MM.1S (cell line): ENCODE data around the gene OVOL1.

Experiments used
- DNase-seq: peaks from one replicate; pipeline ENCODE4 v3.0.0-alpha.2; 2015
- H2AFZ ChIP-seq: fragments of 300-600 bp; sonication (generic); 2 replicates; pipeline ENCODE4 v1.6.0; 2016; ENCODE audit warnings: antibody characterized with exemption, low read length
- H3F3A ChIP-seq: fragments of 300-600 bp; sonication (generic); 2 replicates; pipeline ENCODE4 v1.6.1; 2016; ENCODE audit warnings: mild to moderate bottlenecking, antibody characterized with exemption, low read length, moderate library complexity, mixed read lengths; ENCODE audit not compliant: insufficient read depth
- H3K27ac ChIP-seq: fragments of 300-600 bp; sonication (generic); 2 replicates; pipeline ENCODE4 v1.5.1; 2016; ENCODE audit warnings: mild to moderate bottlenecking, low read length
- H3K27me3 ChIP-seq: fragments of 300-600 bp; sonication (generic); replicated peaks from 2 replicates; pipeline ENCODE4 v1.6.0; 2016; ENCODE audit warnings: low read length; ENCODE audit not compliant: insufficient read depth
- H3K36me3 ChIP-seq: fragments of 300-600 bp; sonication (generic); replicated peaks from 2 replicates; pipeline ENCODE4 v1.6.1; 2016; ENCODE audit warnings: mild to moderate bottlenecking, low read length, mixed read lengths; ENCODE audit not compliant: insufficient read depth
- H3K4me1 ChIP-seq: fragments of 300-600 bp; sonication (generic); 2 replicates; pipeline ENCODE4 v1.6.1; 2016; ENCODE audit warnings: low read length, mixed read lengths
- H3K4me2 ChIP-seq: fragments of 300-600 bp; sonication (generic); 2 replicates; pipeline ENCODE4 v1.6.0; 2016; ENCODE audit warnings: low read depth, low read length
- H3K4me3 ChIP-seq: fragments of 300-600 bp; sonication (generic); 2 replicates; pipeline ENCODE4 v1.5.1; 2016; ENCODE audit warnings: low read length, mixed read lengths
- H3K79me2 ChIP-seq: fragments of 300-600 bp; sonication (generic); 2 replicates; pipeline ENCODE4 v1.6.1; 2016; ENCODE audit warnings: mixed run types, low read length, mixed read lengths
- H3K9ac ChIP-seq: fragments of 300-600 bp; sonication (generic); 2 replicates; pipeline ENCODE4 v1.6.1; 2016; ENCODE audit warnings: low read length, mixed read lengths
- H3K9me2 ChIP-seq: fragments of 300-600 bp; sonication (generic); replicated peaks from 2 replicates; pipeline ENCODE4 v1.6.1; 2016; ENCODE audit warnings: mild to moderate bottlenecking, low read length, mixed read lengths; ENCODE audit not compliant: insufficient read depth
- H3K9me3 ChIP-seq: fragments of 300-600 bp; sonication (generic); replicated peaks from 2 replicates; pipeline ENCODE4 v1.6.1; 2016; ENCODE audit warnings: mild to moderate bottlenecking, low read length, mixed read lengths; ENCODE audit not compliant: insufficient read depth
- H4K20me1 ChIP-seq: fragments of 300-600 bp; sonication (generic); 2 replicates; pipeline ENCODE4 v1.6.1; 2016; ENCODE audit warnings: mild to moderate bottlenecking, low read length, moderate library complexity, mixed read lengths; ENCODE audit not compliant: insufficient read depth
- CTCF ChIP-seq: fragments of 300-600 bp; sonication (generic); IDR thresholded peaks from 2 replicates; pipeline ENCODE4 v1.5.1; 2016; ENCODE audit warnings: antibody characterized with exemption, low read length, mixed read lengths
- EZH2 ChIP-seq: fragments of 300-600 bp; sonication (generic); optimal IDR thresholded peaks from 2 replicates; pipeline ENCODE3; 2017; ENCODE audit warnings: low read depth, mild to moderate bottlenecking, antibody characterized with exemption, low read length, mixed read lengths
- EZH2phosphoT487 ChIP-seq: fragments of 300-600 bp; sonication (generic); IDR thresholded peaks from 2 replicates; pipeline ENCODE4 v1.6.1; 2018; ENCODE audit warnings: antibody characterized with exemption, low read length

The OVOL1 gene

GRCh38 chr11:65844231-65844872 is 57.5 kb downstream of the OVOL1 start:
- Histone ChIP-seq H3K9me3 (no peaks in the 10 kb centered on the region), H3K4me3 (no peak overlapping the region), H2AFZ (no peak overlapping the region), H3F3A (no peaks in the 10 kb centered on the region), H3K9ac (no peak overlapping the region), H3K9me2 (no peaks in the 10 kb centered on the region), H3K4me2 (no peak overlapping the region), H3K27me3 (no peaks in the 10 kb centered on the region), H3K36me3 (no peaks in the 10 kb centered on the region), H3K79me2 (no peaks in the 10 kb centered on the region), H3K4me1 (no peaks in the 10 kb centered on the region), H3K27ac (no peak overlapping the region), H4K20me1 (no peaks in the 10 kb centered on the region)
- TF ChIP-seq EZH2phosphoT487 (no peak), CTCF (no peak), EZH2 (no peak)
- no peak for DNase-seq
